Neuronal stem cell (in vitro differentiated cells): Measurements from ENCODE around the gene ACOXL. TPM values are rescaled to one million over a fixed set of nuclear protein-coding genes. Genes with fewer than 3 reads are reported as not detected.
A peak's percentile ranks its signal among the peaks of the same experiment; 100 is the strongest.
"Not testable (repeated sequence)": the region's sequence is repeated elsewhere in the genome, so short reads cannot be mapped to it uniquely, and the experiment has no call there.

Experiments
- DNase-seq: peaks from one replicate; pipeline ENCODE4 v3.0.0-alpha.2; 2013; ENCODE audit warnings: low spot score
- H2AFZ ChIP-seq: one replicate; pipeline ENCODE4 v1.6.1; 2013; ENCODE audit warnings: mild to moderate bottlenecking, low read length, inconsistent platforms
- H2AK5ac ChIP-seq: 2 replicates; pipeline ENCODE4 v1.6.1; 2013; ENCODE audit warnings: low read depth, mild to moderate bottlenecking, inconsistent platforms, low read length, moderate library complexity, mixed read lengths
- H2BK120ac ChIP-seq: 2 replicates; pipeline ENCODE4 v1.6.1; 2013; ENCODE audit warnings: low read depth, mild to moderate bottlenecking, inconsistent platforms, low read length, moderate library complexity, mixed read lengths
- H2BK12ac ChIP-seq: one replicate; pipeline ENCODE4 v1.6.1; 2013; ENCODE audit warnings: low read length, inconsistent platforms
- H2BK15ac ChIP-seq: 2 replicates; pipeline ENCODE4 v1.6.1; 2013; ENCODE audit warnings: mild to moderate bottlenecking, low read length, inconsistent platforms, mixed read lengths
- H2BK5ac ChIP-seq: one replicate; pipeline ENCODE4 v1.6.1; 2013; ENCODE audit warnings: inconsistent platforms, mild to moderate bottlenecking, low read length, moderate library complexity
- H3K14ac ChIP-seq: one replicate; pipeline ENCODE4 v1.6.1; 2013; ENCODE audit warnings: low read length, inconsistent platforms
- H3K18ac ChIP-seq: 2 replicates; pipeline ENCODE4 v1.6.1; 2013; ENCODE audit warnings: low read length, inconsistent platforms
- H3K23ac ChIP-seq: 2 replicates; pipeline ENCODE4 v1.6.1; 2013; ENCODE audit warnings: low read depth, mild to moderate bottlenecking, mixed read lengths, low read length, inconsistent platforms; ENCODE audit not compliant: poor library complexity
- H3K27ac ChIP-seq: replicated peaks from 3 replicates; pipeline ENCODE4 v1.5.1; 2013; ENCODE audit warnings: low read length, inconsistent platforms
- H3K27me3 ChIP-seq, 3 experiments: 2 replicates each; pipeline ENCODE4 v1.6.1; 2013; ENCODE audit warnings: low read length in 3 of 3, mild to moderate bottlenecking in 2 of 3, inconsistent platforms in 1 of 3, low read depth in 1 of 3, mixed read lengths in 1 of 3, moderate library complexity in 1 of 3; ENCODE audit not compliant: control insufficient read depth in 3 of 3, insufficient read depth in 3 of 3
- H3K36me3 ChIP-seq, 2 donors: replicated peaks in 1 of 2; 2 replicates each; pipeline ENCODE4 v1.6.1; 2013; ENCODE audit warnings: low read length in 2 of 2; ENCODE audit not compliant: control insufficient read depth in 2 of 2, insufficient read depth in 2 of 2
- H3K4ac ChIP-seq: 2 replicates; pipeline ENCODE4 v1.6.1; 2013; ENCODE audit warnings: inconsistent platforms, mild to moderate bottlenecking, low read length, moderate library complexity
- H3K4me1 ChIP-seq, 2 donors: 1 replicate in 1 of 2; 2 replicates in 1 of 2; pipeline ENCODE4 v1.6.1; 2013; ENCODE audit warnings: low read length in 2 of 2, low read depth in 1 of 2; ENCODE audit not compliant: control insufficient read depth in 2 of 2, insufficient read depth in 1 of 2
- H3K4me2 ChIP-seq: one replicate; pipeline ENCODE4 v1.6.1; 2013; ENCODE audit warnings: mild to moderate bottlenecking, low read length, inconsistent platforms; ENCODE audit not compliant: insufficient read depth, poor library complexity, severe bottlenecking
- H3K4me3 ChIP-seq, 2 donors: 2 replicates each; pipeline ENCODE4 v1.5.1; 2013; ENCODE audit warnings: low read length in 2 of 2, mild to moderate bottlenecking in 2 of 2, inconsistent platforms in 1 of 2, moderate library complexity in 1 of 2
- H3K79me1 ChIP-seq: one replicate; pipeline ENCODE4 v1.6.1; 2013; ENCODE audit warnings: low read depth, mild to moderate bottlenecking, inconsistent platforms, low read length, moderate library complexity
- H3K9ac ChIP-seq: one replicate; pipeline ENCODE4 v1.6.1; 2013; ENCODE audit warnings: mild to moderate bottlenecking, low read depth, low read length, inconsistent platforms; ENCODE audit not compliant: poor library complexity
- H3K9me3 ChIP-seq, 2 donors: replicated peaks in 1 of 2; 2 replicates each; pipeline versions ENCODE3 to v1.6.1; 2013; ENCODE audit warnings: low read length in 2 of 2, mild to moderate bottlenecking in 2 of 2, inconsistent platforms in 1 of 2, low read depth in 1 of 2, mixed read lengths in 1 of 2, moderate library complexity in 1 of 2; ENCODE audit not compliant: control insufficient read depth in 2 of 2, insufficient read depth in 1 of 2
- H4K8ac ChIP-seq: one replicate; pipeline ENCODE4 v1.6.1; 2013; ENCODE audit warnings: low read depth, mild to moderate bottlenecking, inconsistent platforms, low read length, moderate library complexity
- H4K91ac ChIP-seq: one replicate; pipeline ENCODE4 v1.6.1; 2013; ENCODE audit warnings: low read length, low read depth, mild to moderate bottlenecking, inconsistent platforms; ENCODE audit not compliant: poor library complexity
- WGBS, 2 donors: extraction: QIAGEN DNeasy Blood & Tissue Kit; methylation state at CpG; one replicate each; pipeline ENCODE4 v1.1.7; 2013; ENCODE audit warnings: missing lambda C conversion rate in 2 of 2, mixed read lengths in 1 of 2; ENCODE audit not compliant: insufficient read length in 2 of 2, insufficient replicate concordance in 1 of 2; ENCODE audit errors: extremely low coverage in 2 of 2; 5-methylcytosine and 5-hydroxymethylcytosine counted together
- polyA plus RNA-seq, 2 experiments: library from polyadenylated mRNA; stranded (reverse); fragments of 200-250 nt; gene quantifications; one replicate each; pipeline ENCODE4 v1.2.3, GENCODE V29; 2013

ACOXL gene
- 1.6 TPM for polyA plus RNA-seq (2013, experiment 1 of 2)
- 1.3 TPM for polyA plus RNA-seq (2013, experiment 2 of 2)

DNA sequence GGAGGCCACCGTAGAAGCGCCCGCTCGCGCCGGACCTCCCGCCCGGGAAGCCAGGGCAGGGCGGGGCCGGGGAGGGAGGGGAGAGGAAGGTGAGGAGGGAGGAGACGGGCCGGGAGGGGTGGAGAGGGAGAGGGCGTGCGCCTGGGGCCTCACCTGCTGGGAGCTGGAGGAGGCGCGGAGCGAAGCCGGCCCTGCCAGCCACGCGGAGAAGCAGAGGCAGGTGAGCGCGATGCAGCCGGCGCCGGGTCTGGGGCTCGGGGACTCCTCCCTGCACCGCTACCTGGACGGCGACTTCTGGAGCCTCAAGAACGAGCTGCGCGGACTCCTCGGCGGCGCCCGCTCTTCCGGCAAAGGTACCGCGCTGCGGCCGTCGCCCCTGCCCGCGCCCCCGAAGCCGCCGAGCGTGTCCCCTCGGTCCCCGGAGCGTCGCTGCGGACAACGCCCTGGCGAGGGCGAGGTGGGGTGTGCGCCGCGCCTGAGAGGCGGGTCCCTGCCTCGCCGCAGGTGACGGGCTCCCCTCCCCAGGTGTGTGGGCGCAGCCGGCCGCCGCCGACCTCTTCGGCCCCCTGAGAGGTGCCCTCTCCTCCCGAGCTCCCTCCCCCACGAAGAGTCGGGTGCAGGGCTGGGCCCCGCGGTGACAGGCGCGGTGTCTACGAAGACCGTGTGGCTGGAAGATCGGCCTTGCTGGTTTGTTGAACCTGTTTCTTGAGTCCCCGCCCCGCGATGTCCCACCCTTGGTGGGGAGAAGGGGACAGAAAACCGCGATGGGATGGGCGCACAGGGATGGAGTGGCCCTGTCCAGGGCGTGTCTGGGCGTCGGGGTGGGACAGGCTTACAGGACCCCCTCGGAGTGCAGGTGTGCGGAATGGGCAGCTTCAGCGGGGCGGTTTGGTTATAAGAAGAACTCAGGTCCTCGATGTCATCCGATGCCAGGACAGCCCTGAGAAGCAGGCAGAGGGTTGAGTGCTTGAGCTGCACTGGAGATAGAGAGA, at the start of gene ACOXL:
Gene ACOXL (plus strand): TSS at position 152 of the 992 bp plus-strand sequence. CDS start 35,817 bp downstream, outside the sequence.
- Histone ChIP-seq H3K4me2 (peak within 1 kb of the TSS; percentile 92), H3K79me1 (no peaks in the 10 kb centered on the region), H3K9me3 (peaks cover 0 to 19% of the 10 kb centered on the region in 2 donors), H2BK12ac (peak within 1 kb of the TSS; percentile 48), H2BK15ac (peak within 1 kb of the TSS; percentile 61), H4K91ac (no peak within 1 kb of the TSS), H3K4me1 (peaks cover 0 to 6% of the 10 kb centered on the region in 2 donors), H3K27ac (no peak within 1 kb of the TSS), H3K9ac (peak within 1 kb of the TSS; percentile 94), H3K27me3 (peaks cover 2 to 83% (median 18%) of the 10 kb centered on the region in 3 experiments), H3K18ac (peak within 1 kb of the TSS; percentile 94), H4K8ac (no peak within 1 kb of the TSS), H3K36me3 (no peaks in the 10 kb centered on the region), H2AK5ac (peak within 1 kb of the TSS; percentile 27), H2BK120ac (no peak within 1 kb of the TSS), H3K4ac (no peak within 1 kb of the TSS), H3K4me3 (peak within 1 kb of the TSS in 1 of 2 donors; percentile 82), H3K23ac (peak within 1 kb of the TSS; percentile 86), H2BK5ac (peak within 1 kb of the TSS; percentile 45), H3K14ac (no peak within 1 kb of the TSS), H2AFZ (peak within 1 kb of the TSS; percentile 77)
- no peak for DNase-seq
- no CpG with 5 or more reads among the region's 94 CpGs for WGBS, 2 donors

DNA sequence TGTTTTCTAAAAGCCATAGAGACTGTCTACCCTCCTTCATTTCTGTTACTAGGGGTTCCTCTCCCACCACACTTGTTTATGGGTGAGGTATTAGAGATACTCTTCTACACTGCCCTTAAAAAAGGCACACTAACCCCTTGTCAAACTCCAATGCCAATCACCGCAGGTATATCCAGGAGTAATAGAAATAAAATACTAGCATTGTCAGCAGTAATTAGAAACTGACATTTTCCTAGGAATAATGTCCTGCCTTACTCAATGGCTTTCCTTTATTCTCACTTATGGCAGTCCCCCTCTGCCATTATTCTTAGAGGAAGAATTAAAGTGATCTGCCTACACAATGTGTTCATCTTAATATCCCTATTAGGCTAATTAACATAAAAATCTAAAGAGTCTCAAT, 49.5 kb upstream of the ACOXL start:
- DNase-seq, result no peak
- H3K27me3 ChIP-seq, result no peaks in the 10 kb centered on the region
- no peak overlapping the region for H4K91ac ChIP-seq
- H3K14ac ChIP-seq, result no peak overlapping the region
- no peak overlapping the region for H3K9ac ChIP-seq
- no peaks in the 10 kb centered on the region for H3K36me3 ChIP-seq
- H3K4ac ChIP-seq, result no peak overlapping the region
- H2BK12ac ChIP-seq, result no peak overlapping the region
- peaks cover 10 to 15% of the 10 kb centered on the region in 2 donors for H3K9me3 ChIP-seq
- no peak overlapping the region for H3K23ac ChIP-seq
- peaks cover 3 to 8% of the 10 kb centered on the region in 2 donors for H3K4me1 ChIP-seq
- no peak overlapping the region for H3K18ac ChIP-seq
- no peak overlapping the region for H2BK120ac ChIP-seq
- no peak overlapping the region for H2BK15ac ChIP-seq
- no peak overlapping the region for H4K8ac ChIP-seq
- no peak overlapping the region for H3K4me3 ChIP-seq
- H2BK5ac ChIP-seq, result no peak overlapping the region
- no peak overlapping the region for H2AK5ac ChIP-seq
- no peaks in the 10 kb centered on the region for H3K79me1 ChIP-seq
- H3K27ac ChIP-seq, result peak overlapping the region; percentile 94
- no peak overlapping the region for H3K4me2 ChIP-seq
- H2AFZ ChIP-seq, result peak overlapping the region; percentile 13
- no CpG with 5 or more reads among the region's 1 CpG for WGBS, 2 donors

DNA sequence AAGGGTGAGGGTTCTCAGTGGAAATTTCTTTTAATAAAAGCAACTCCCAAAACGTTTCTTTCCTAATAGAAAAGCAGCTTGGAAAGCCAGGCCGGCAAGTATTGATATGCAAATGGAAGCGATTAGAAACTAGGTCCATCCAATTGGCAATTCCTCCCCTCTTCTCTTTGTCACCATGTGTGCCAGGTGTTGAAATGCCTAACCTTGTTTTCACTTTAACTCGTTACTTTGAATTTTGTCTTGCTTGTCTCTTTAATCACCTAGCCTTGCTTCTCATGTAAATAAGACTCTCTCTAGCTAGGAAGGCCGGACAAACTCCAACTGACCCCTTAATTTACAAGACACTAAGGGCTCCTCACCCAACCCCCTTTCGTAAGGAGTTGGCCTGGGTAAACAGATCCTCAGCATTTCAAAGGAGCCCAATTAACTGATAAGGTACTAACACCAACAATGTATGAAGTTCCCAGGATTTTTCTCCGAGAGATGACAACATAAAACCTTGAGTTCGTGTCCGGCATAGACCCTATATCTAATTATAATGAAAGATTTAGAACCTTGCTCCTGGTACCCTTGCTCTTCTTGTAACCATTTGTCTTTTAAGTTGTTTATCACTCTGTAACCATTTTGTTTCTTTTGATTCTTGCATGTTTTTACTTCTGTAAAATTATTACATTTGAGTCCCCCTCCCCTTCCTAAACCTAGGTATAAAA, 44.4 kb upstream of the ACOXL start:
- H3K27me3 ChIP-seq, H3K4me3 ChIP-seq, H3K4me2 ChIP-seq, H3K18ac ChIP-seq, DNase-seq, H4K8ac ChIP-seq, H3K27ac ChIP-seq, H2AFZ ChIP-seq, H4K91ac ChIP-seq, H3K14ac ChIP-seq, H3K23ac ChIP-seq, H2BK12ac ChIP-seq, H2BK120ac ChIP-seq, H2AK5ac ChIP-seq, H2BK15ac ChIP-seq, H3K79me1 ChIP-seq, H3K4ac ChIP-seq, H2BK5ac ChIP-seq, H3K9ac ChIP-seq, H3K36me3 ChIP-seq: not testable (repeated sequence)
- no CpG with 5 or more reads among the region's 9 CpGs for WGBS, 2 donors
- H3K9me3 ChIP-seq, result peaks cover 10 to 11% of the 10 kb centered on the region in 2 donors
- H3K4me1 ChIP-seq, result peaks cover 6 to 13% of the 10 kb centered on the region in 2 donors
